HEK293 (cell line): ENCODE data around the gene RPRD2.

Experiments used
- BCL6B ChIP-seq: fragments of 450-650 bp; formaldehyde crosslinking; IDR thresholded peaks from 2 replicates; pipeline ENCODE4 v1.5.1; 2017; ENCODE audit warnings: missing biosample characterization, missing genetic modification characterization
- FEZF1 ChIP-seq: fragments of 450-650 bp; formaldehyde crosslinking; IDR thresholded peaks from 2 replicates; pipeline ENCODE4 v1.5.1; 2016; ENCODE audit warnings: missing biosample characterization, missing genetic modification characterization
- GFI1B ChIP-seq: fragments of 450-650 bp; formaldehyde crosslinking; IDR thresholded peaks from 2 replicates; pipeline ENCODE4 v1.5.1; 2016; ENCODE audit warnings: missing biosample characterization, missing genetic modification characterization
- GLIS2 ChIP-seq: fragments of 450-650 bp; formaldehyde crosslinking; IDR thresholded peaks from 2 replicates; pipeline ENCODE4 v1.5.1; 2016; ENCODE audit warnings: missing biosample characterization, missing genetic modification characterization
- KLF16 ChIP-seq: fragments of 450-650 bp; formaldehyde crosslinking; IDR thresholded peaks from 2 replicates; pipeline ENCODE4 v1.5.1; 2017; ENCODE audit warnings: missing biosample characterization, missing genetic modification characterization
- SP3 ChIP-seq: fragments of 450-650 bp; formaldehyde crosslinking; IDR thresholded peaks from 2 replicates; pipeline ENCODE4 v1.5.1; 2016; ENCODE audit warnings: missing biosample characterization, missing genetic modification characterization
- ZBTB8A ChIP-seq: fragments of 450-650 bp; formaldehyde crosslinking; IDR thresholded peaks from 2 replicates; pipeline ENCODE4 v1.5.1; 2016; ENCODE audit warnings: missing biosample characterization, missing genetic modification characterization
- ZFP3 ChIP-seq: fragments of 450-650 bp; formaldehyde crosslinking; IDR thresholded peaks from 2 replicates; pipeline ENCODE4 v1.5.1; 2016; ENCODE audit warnings: low read depth, missing biosample characterization, missing genetic modification characterization
- ZNF16 ChIP-seq: fragments of 450-650 bp; formaldehyde crosslinking; IDR thresholded peaks from 2 replicates; pipeline ENCODE4 v1.5.1; 2016; ENCODE audit warnings: low read depth, missing biosample characterization, missing genetic modification characterization
- ZNF184 ChIP-seq: fragments of 450-650 bp; IDR thresholded peaks from 2 replicates; pipeline ENCODE4 v1.5.1; 2018; ENCODE audit warnings: missing biosample characterization, mild to moderate bottlenecking, missing genetic modification characterization
- ZNF214 ChIP-seq: fragments of 450-650 bp; formaldehyde crosslinking; IDR thresholded peaks from 2 replicates; pipeline ENCODE4 v1.5.1; 2017; ENCODE audit warnings: missing biosample characterization, mild to moderate bottlenecking, missing genetic modification characterization, borderline replicate concordance
- ZNF266 ChIP-seq: fragments of 450-650 bp; formaldehyde crosslinking; IDR thresholded peaks from 2 replicates; pipeline ENCODE4 v1.5.1; 2016; ENCODE audit warnings: missing biosample characterization, missing genetic modification characterization, low read depth
- ZNF335 ChIP-seq: fragments of 450-650 bp; formaldehyde crosslinking; conservative IDR thresholded peaks from 2 replicates; pipeline ENCODE4 v1.5.1; 2016; ENCODE audit warnings: missing biosample characterization, missing genetic modification characterization
- ZNF350 ChIP-seq: fragments of 450-650 bp; formaldehyde crosslinking; IDR thresholded peaks from 2 replicates; pipeline ENCODE4 v1.5.0; 2017; ENCODE audit warnings: missing biosample characterization, mild to moderate bottlenecking, missing genetic modification characterization
- ZNF366 ChIP-seq: fragments of 450-650 bp; formaldehyde crosslinking; conservative IDR thresholded peaks from 2 replicates; pipeline ENCODE4 v1.5.1; 2016; ENCODE audit warnings: missing biosample characterization, missing genetic modification characterization
- ZNF394 ChIP-seq: fragments of 450-650 bp; formaldehyde crosslinking; IDR thresholded peaks from 2 replicates; pipeline ENCODE4 v1.5.1; 2016; ENCODE audit warnings: missing biosample characterization, missing genetic modification characterization, mild to moderate bottlenecking, moderate library complexity, borderline replicate concordance
- ZNF416 ChIP-seq: fragments of 450-650 bp; formaldehyde crosslinking; IDR thresholded peaks from 2 replicates; pipeline ENCODE4 v1.5.1; 2016; ENCODE audit warnings: missing biosample characterization, missing genetic modification characterization
- ZNF423 ChIP-seq: fragments of 450-650 bp; formaldehyde crosslinking; IDR thresholded peaks from 2 replicates; pipeline ENCODE4 v1.5.1; 2016; ENCODE audit warnings: missing biosample characterization, missing genetic modification characterization
- ZNF529 ChIP-seq: fragments of 450-650 bp; formaldehyde crosslinking; IDR thresholded peaks from 2 replicates; pipeline ENCODE4 v1.5.1; 2017; ENCODE audit warnings: missing genetic modification characterization, missing biosample characterization; ENCODE audit not compliant: insufficient replicate concordance
- ZNF596 ChIP-seq: fragments of 450-650 bp; IDR thresholded peaks from 2 replicates; pipeline ENCODE4 v1.5.0; 2018; ENCODE audit warnings: missing biosample characterization, mild to moderate bottlenecking, missing genetic modification characterization, moderate library complexity
- ZNF626 ChIP-seq: fragments of 450-650 bp; sonication (Bioruptor Pico); formaldehyde crosslinking; IDR thresholded peaks from 2 replicates; pipeline ENCODE4 v1.5.1; 2018; ENCODE audit warnings: missing biosample characterization, missing genetic modification characterization, inconsistent platforms
- ZNF658 ChIP-seq: fragments of 450-650 bp; formaldehyde crosslinking; IDR thresholded peaks from 2 replicates; pipeline ENCODE4; 2016; ENCODE audit warnings: missing biosample characterization, missing genetic modification characterization
- ZNF660 ChIP-seq: fragments of 450-650 bp; IDR thresholded peaks from 2 replicates; pipeline ENCODE4 v1.5.1; 2018; ENCODE audit warnings: missing biosample characterization, mild to moderate bottlenecking, missing genetic modification characterization
- ZNF677 ChIP-seq: fragments of 450-650 bp; IDR thresholded peaks from 2 replicates; pipeline ENCODE4 v1.5.0; 2018; ENCODE audit warnings: missing biosample characterization, mild to moderate bottlenecking, missing genetic modification characterization, moderate library complexity
- ZNF776 ChIP-seq: fragments of 450-650 bp; formaldehyde crosslinking; IDR thresholded peaks from 2 replicates; pipeline ENCODE4 v1.5.0; 2017; ENCODE audit warnings: missing biosample characterization, missing genetic modification characterization, borderline replicate concordance
- ZSCAN16 ChIP-seq: fragments of 450-650 bp; formaldehyde crosslinking; IDR thresholded peaks from 2 replicates; pipeline ENCODE4 v1.5.1; 2016; ENCODE audit warnings: missing biosample characterization, missing genetic modification characterization
- TF ChIP-seq, protein P1 (sequence below): fragments of 450-650 bp; formaldehyde crosslinking; IDR thresholded peaks from 2 replicates; pipeline ENCODE4 v1.5.1; 2016; ENCODE audit warnings: missing biosample characterization, missing genetic modification characterization, borderline replicate concordance
- TF ChIP-seq, protein P2 (sequence below): fragments of 450-650 bp; formaldehyde crosslinking; IDR thresholded peaks from 2 replicates; pipeline ENCODE4 v1.5.1; 2016; ENCODE audit warnings: missing biosample characterization, missing genetic modification characterization
- TF ChIP-seq, protein P3 (sequence below): fragments of 450-650 bp; formaldehyde crosslinking; IDR thresholded peaks from 2 replicates; pipeline ENCODE4 v1.5.1; 2016; ENCODE audit warnings: missing biosample characterization, missing genetic modification characterization

Gene RPRD2

GRCh38 chr1:150515328-150516049, 151.5 kb downstream of the RPRD2 start, which contains the start of gene FALEC (continued):
- TF ChIP-seq, protein P1, sequence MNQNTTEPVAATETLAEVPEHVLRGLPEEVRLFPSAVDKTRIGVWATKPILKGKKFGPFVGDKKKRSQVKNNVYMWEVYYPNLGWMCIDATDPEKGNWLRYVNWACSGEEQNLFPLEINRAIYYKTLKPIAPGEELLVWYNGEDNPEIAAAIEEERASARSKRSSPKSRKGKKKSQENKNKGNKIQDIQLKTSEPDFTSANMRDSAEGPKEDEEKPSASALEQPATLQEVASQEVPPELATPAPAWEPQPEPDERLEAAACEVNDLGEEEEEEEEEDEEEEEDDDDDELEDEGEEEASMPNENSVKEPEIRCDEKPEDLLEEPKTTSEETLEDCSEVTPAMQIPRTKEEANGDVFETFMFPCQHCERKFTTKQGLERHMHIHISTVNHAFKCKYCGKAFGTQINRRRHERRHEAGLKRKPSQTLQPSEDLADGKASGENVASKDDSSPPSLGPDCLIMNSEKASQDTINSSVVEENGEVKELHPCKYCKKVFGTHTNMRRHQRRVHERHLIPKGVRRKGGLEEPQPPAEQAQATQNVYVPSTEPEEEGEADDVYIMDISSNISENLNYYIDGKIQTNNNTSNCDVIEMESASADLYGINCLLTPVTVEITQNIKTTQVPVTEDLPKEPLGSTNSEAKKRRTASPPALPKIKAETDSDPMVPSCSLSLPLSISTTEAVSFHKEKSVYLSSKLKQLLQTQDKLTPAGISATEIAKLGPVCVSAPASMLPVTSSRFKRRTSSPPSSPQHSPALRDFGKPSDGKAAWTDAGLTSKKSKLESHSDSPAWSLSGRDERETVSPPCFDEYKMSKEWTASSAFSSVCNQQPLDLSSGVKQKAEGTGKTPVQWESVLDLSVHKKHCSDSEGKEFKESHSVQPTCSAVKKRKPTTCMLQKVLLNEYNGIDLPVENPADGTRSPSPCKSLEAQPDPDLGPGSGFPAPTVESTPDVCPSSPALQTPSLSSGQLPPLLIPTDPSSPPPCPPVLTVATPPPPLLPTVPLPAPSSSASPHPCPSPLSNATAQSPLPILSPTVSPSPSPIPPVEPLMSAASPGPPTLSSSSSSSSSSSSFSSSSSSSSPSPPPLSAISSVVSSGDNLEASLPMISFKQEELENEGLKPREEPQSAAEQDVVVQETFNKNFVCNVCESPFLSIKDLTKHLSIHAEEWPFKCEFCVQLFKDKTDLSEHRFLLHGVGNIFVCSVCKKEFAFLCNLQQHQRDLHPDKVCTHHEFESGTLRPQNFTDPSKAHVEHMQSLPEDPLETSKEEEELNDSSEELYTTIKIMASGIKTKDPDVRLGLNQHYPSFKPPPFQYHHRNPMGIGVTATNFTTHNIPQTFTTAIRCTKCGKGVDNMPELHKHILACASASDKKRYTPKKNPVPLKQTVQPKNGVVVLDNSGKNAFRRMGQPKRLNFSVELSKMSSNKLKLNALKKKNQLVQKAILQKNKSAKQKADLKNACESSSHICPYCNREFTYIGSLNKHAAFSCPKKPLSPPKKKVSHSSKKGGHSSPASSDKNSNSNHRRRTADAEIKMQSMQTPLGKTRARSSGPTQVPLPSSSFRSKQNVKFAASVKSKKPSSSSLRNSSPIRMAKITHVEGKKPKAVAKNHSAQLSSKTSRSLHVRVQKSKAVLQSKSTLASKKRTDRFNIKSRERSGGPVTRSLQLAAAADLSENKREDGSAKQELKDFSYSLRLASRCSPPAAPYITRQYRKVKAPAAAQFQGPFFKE = no peak
- TF ChIP-seq ZNF423 (tag by site-specific recombination) (0 out of 2 replicates have a peak, but pooled peaks have one; percentile 8), GFI1B (0 out of 2 replicates have a peak, but pooled peaks have one; percentile 24), ZNF596 (no peak), ZNF416 (tag by site-specific recombination) (0 out of 2 replicates have a peak, but pooled peaks have one; percentile 31), ZBTB8A (tag by site-specific recombination) (peak; percentile 85), ZNF214 (tag by site-specific recombination) (no peak), ZNF776 (tag by site-specific recombination) (no peak), ZNF529 (no peak), ZNF16 (tag by site-specific recombination) (no peak), ZNF394 (peak; percentile 66; the same call in 1 of the 2 replicates), ZNF184 (tag by site-specific recombination) (no peak; the same call in 1 of the 2 replicates), ZNF266 (tag by site-specific recombination) (no peak), ZNF335 (tag by site-specific recombination) (peak; percentile 91), ZNF626 (tag by site-specific recombination) (no peak), ZNF350 (no peak), BCL6B (tag by site-specific recombination) (no peak), ZNF658 (no peak), KLF16 (peak; percentile 79), FEZF1 (tag by site-specific recombination) (no peak), ZNF660 (0 out of 2 replicates have a peak, but pooled peaks have one; percentile 10), SP3 (tag by site-specific recombination) (peak; percentile 61), ZFP3 (tag by site-specific recombination) (no peak), GLIS2 (tag by site-specific recombination) (peak; percentile 98), ZSCAN16 (tag by site-specific recombination) (no peak), ZNF677 (no peak), ZNF366 (peak; percentile 69; the same call in 1 of the 2 replicates)
- TF ChIP-seq, protein P2, sequence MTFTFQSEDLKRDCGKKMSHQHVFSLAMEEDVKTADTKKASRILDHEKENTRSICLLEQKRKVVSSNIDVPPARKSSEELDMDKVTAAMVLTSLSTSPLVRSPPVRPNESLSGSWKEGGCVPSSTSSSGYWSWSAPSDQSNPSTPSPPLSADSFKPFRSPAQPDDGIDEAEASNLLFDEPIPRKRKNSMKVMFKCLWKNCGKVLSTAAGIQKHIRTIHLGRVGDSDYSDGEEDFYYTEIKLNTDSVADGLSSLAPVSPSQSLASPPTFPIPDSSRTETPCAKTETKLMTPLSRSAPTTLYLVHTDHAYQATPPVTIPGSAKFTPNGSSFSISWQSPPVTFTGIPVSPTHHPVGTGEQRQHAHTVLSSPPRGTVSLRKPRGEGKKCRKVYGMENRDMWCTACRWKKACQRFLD (tag by site-specific recombination) = no peak
- TF ChIP-seq, protein P3, sequence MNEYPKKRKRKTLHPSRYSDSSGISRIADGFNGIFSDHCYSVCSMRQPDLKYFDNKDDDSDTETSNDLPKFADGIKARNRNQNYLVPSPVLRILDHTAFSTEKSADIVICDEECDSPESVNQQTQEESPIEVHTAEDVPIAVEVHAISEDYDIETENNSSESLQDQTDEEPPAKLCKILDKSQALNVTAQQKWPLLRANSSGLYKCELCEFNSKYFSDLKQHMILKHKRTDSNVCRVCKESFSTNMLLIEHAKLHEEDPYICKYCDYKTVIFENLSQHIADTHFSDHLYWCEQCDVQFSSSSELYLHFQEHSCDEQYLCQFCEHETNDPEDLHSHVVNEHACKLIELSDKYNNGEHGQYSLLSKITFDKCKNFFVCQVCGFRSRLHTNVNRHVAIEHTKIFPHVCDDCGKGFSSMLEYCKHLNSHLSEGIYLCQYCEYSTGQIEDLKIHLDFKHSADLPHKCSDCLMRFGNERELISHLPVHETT (tag by site-specific recombination) = peak; percentile 82; the same call in 1 of the 2 replicates
